BLaER1 treated with 17β-estradiol and CSF1 and Interleukin-3, amounts not matched to agents 10 nM and 100 nM (cell line): ENCODE results near the gene KRT86.

Source experiments
- H3K27ac ChIP-seq, 11 experiments: shearing (Covaris generic); formaldehyde crosslinking; 2 replicates each; pipeline ENCODE4 v1.8.1; 2022
- H3K27me3 ChIP-seq, 11 experiments: shearing (Covaris generic); formaldehyde crosslinking; 2 replicates each; pipeline ENCODE4 v1.8.1; 2022
- H3K36me3 ChIP-seq, 11 experiments: shearing (Covaris generic); formaldehyde crosslinking; 2 replicates each; pipeline ENCODE4 v1.8.1; 2022
- H3K4me1 ChIP-seq, 10 experiments: shearing (Covaris generic); formaldehyde crosslinking; 2 replicates each; pipeline ENCODE4 v1.8.1; 2022
- H3K4me2 ChIP-seq, 11 experiments: shearing (Covaris generic); formaldehyde crosslinking; 2 replicates each; pipeline ENCODE4 v1.8.1; 2022
- H3K4me3 ChIP-seq, 10 experiments: shearing (Covaris generic); formaldehyde crosslinking; 2 replicates each; pipeline ENCODE4 v1.8.1; 2022
- H3K9ac ChIP-seq, 11 experiments: shearing (Covaris generic); formaldehyde crosslinking; 2 replicates each; pipeline ENCODE4 v1.8.1; 2022
- H3K9me3 ChIP-seq, 11 experiments: shearing (Covaris generic); formaldehyde crosslinking; replicated peaks in 1 of 11; 2 replicates each; pipeline ENCODE4 v1.8.1; 2022
- H4K20me1 ChIP-seq, 11 experiments: shearing (Covaris generic); formaldehyde crosslinking; 2 replicates each; pipeline ENCODE4 v1.8.1; 2022
- Cebpa-rat ChIP-seq, 11 experiments: shearing (Covaris generic); IDR thresholded peaks; 2 replicates each; pipeline ENCODE4 v1.8.1; 2022

Gene KRT86

GRCh38 chr12:52231305-52232202 is 42.9 kb upstream of the KRT86 start:
- Histone ChIP-seq H3K4me1 (peaks cover 16 to 44% (median 24%) of the 10 kb centered on the region in 10 experiments), H3K4me2 (peak overlapping the region in 3 of 11 experiments; percentile 18 to 66 (median 28); a peak in 5 of 22 replicates), H3K9me3 (no peaks in the 10 kb centered on the region), H3K36me3 (no peaks in the 10 kb centered on the region), H3K9ac (no peak overlapping the region), H4K20me1 (no peaks in the 10 kb centered on the region; a peak in 1 of 22 replicates), H3K27me3 (peaks cover 0 to 18% (median 15%) of the 10 kb centered on the region in 11 experiments; a peak in 16 of 22 replicates), H3K27ac (no peak overlapping the region), H3K4me3 (no peak overlapping the region)
- TF ChIP-seq Cebpa-rat (IDR thresholded peaks at IDR 0.05) = no peak

DNA sequence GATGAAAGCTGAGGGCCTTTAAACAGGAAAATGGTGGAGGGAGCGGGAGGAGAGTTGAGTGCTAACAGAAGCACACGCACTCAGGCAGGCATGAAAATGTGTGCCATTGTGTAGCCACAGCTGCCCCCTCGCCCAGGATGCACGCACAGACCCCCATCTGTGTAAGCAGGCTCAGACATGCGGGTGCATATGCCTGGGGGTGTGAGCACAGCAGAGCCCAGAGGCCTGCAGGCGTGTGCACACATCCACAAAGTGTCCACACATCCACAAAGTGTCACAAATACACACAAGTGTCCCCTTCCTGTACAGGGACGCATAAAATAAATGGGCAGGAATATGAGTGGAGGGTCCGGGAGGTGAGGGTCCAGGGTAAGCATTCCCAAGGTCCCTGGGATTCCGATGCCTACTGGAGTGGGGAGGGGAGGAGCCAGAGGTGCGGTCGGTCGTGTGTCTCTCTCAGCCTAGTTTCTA is 42.2 kb upstream of the KRT86 start:
- no peaks in the 10 kb centered on the region for H3K36me3 ChIP-seq
- H4K20me1 ChIP-seq = no peaks in the 10 kb centered on the region; a peak in 1 of 22 replicates
- peak overlapping the region in 1 of 11 experiments; percentile 66; a peak in 2 of 22 replicates for H3K4me2 ChIP-seq
- peaks cover 0 to 18% (median 15%) of the 10 kb centered on the region in 11 experiments; a peak in 16 of 22 replicates for H3K27me3 ChIP-seq
- peaks cover 16 to 41% (median 24%) of the 10 kb centered on the region in 10 experiments for H3K4me1 ChIP-seq
- no peaks in the 10 kb centered on the region for H3K9me3 ChIP-seq
- H3K4me3 ChIP-seq = no peak overlapping the region
- no peak overlapping the region for H3K9ac ChIP-seq
- no peak for TF ChIP-seq Cebpa-rat (IDR thresholded peaks at IDR 0.05)
- H3K27ac ChIP-seq = no peak overlapping the region

GRCh38 chr12:52232674-52233461 is 41.6 kb upstream of the KRT86 start, which contains the start of gene KRT7:
TSS of gene KRT7 (plus strand) at chr12:52233243. CDS start at chr12:52233297, 54 bp downstream.
- no peak within 1 kb of the TSS for H3K27ac ChIP-seq
- peak within 1 kb of the TSS in 6 of 11 experiments; percentile 66 to 87 (median 74); a peak in 6 of 22 replicates for H3K4me2 ChIP-seq
- no peaks in the 10 kb centered on the region for H3K36me3 ChIP-seq
- no peak for TF ChIP-seq Cebpa-rat (IDR thresholded peaks at IDR 0.05)
- H3K9me3 ChIP-seq = no peaks in the 10 kb centered on the region
- no peak within 1 kb of the TSS for H3K9ac ChIP-seq
- peaks cover 16 to 44% (median 27%) of the 10 kb centered on the region in 10 experiments for H3K4me1 ChIP-seq
- no peak within 1 kb of the TSS for H3K4me3 ChIP-seq
- peaks cover 0 to 18% (median 15%) of the 10 kb centered on the region in 11 experiments; a peak in 16 of 22 replicates for H3K27me3 ChIP-seq
- no peaks in the 10 kb centered on the region; a peak in 1 of 22 replicates for H4K20me1 ChIP-seq

DNA sequence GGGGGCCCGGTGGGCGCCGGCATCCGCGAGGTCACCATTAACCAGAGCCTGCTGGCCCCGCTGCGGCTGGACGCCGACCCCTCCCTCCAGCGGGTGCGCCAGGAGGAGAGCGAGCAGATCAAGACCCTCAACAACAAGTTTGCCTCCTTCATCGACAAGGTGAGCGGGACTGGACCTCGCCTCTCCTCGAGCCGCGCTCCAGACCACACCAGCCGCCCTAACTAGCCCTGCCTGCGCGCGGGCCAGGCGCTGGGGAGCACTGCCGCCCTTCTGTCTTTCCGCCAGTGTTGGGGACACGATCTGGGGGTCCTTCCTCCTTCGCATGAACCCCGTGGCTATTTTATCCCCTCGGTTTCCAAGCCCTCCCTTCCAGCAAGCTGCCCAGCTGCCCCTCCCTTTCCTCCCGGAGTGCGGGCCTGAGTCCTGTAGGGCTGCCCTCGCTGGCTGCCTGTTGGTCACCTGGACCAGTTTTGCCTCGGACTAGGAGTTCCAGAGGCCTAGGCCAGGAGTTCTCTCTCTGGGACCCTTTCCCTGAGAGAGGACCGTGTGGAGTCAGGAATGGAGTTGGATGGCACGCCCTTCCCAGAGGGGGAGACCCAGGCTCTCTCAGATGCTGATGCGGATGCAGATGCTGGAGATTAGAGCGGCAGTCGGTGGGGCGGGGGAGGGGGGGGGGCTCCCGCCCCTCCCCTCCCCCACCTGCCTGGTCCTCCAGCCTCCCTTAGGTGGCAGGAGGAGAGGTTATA is 40.8 kb upstream of the KRT86 start:
- Histone ChIP-seq H3K4me2 (peak overlapping the region in 1 of 11 experiments; percentile 72; a peak in 2 of 22 replicates), H3K4me1 (peaks cover 16 to 45% (median 27%) of the 10 kb centered on the region in 10 experiments), H3K27me3 (peaks cover 0 to 18% (median 15%) of the 10 kb centered on the region in 11 experiments; a peak in 16 of 22 replicates), H3K36me3 (no peaks in the 10 kb centered on the region), H3K27ac (no peak overlapping the region), H3K4me3 (no peak overlapping the region), H4K20me1 (no peaks in the 10 kb centered on the region; a peak in 1 of 22 replicates), H3K9ac (no peak overlapping the region), H3K9me3 (no peaks in the 10 kb centered on the region)
- TF ChIP-seq Cebpa-rat (IDR thresholded peaks at IDR 0.05) = no peak

- H3K9ac ChIP-seq = no peak overlapping the region
- H4K20me1 ChIP-seq = no peaks in the 10 kb centered on the region; a peak in 1 of 22 replicates
- no peak overlapping the region for H3K4me3 ChIP-seq
- peak overlapping the region; percentile 64 to 93 (median 77); a peak in 21 of 22 replicates for H3K4me2 ChIP-seq
- peaks cover 0 to 18% (median 15%) of the 10 kb centered on the region in 11 experiments; a peak in 16 of 22 replicates for H3K27me3 ChIP-seq
- no peaks in the 10 kb centered on the region for H3K9me3 ChIP-seq
- TF ChIP-seq Cebpa-rat (IDR thresholded peaks at IDR 0.05) = no peak
- H3K36me3 ChIP-seq = no peaks in the 10 kb centered on the region
- peak overlapping the region in 1 of 11 experiments; percentile 48; a peak in 4 of 22 replicates for H3K27ac ChIP-seq
- peaks cover 16 to 45% (median 27%) of the 10 kb centered on the region in 10 experiments for H3K4me1 ChIP-seq
These were observed 40.1 kb upstream of the KRT86 start for GRCh38 chr12:52234223-52234810.

- H3K27me3 ChIP-seq = peaks cover 0 to 18% (median 15%) of the 10 kb centered on the region in 11 experiments; a peak in 16 of 22 replicates
- no peaks in the 10 kb centered on the region; a peak in 1 of 22 replicates for H4K20me1 ChIP-seq
- H3K36me3 ChIP-seq = no peaks in the 10 kb centered on the region
- no peaks in the 10 kb centered on the region for H3K9me3 ChIP-seq
- H3K4me1 ChIP-seq = peaks cover 16 to 45% (median 27%) of the 10 kb centered on the region in 10 experiments
- H3K27ac ChIP-seq = peak overlapping the region in 4 of 11 experiments; percentile 5 to 55 (median 38); a peak in 7 of 22 replicates
- 0 out of 20 replicates have a peak overlapping the region, but pooled peaks of 1 of the 10 experiments have one; percentile 9 for H3K4me3 ChIP-seq
- H3K4me2 ChIP-seq = peak overlapping the region; percentile 64 to 93 (median 77)
- peak overlapping the region in 2 of 11 experiments; percentile 41 to 42; a peak in 2 of 22 replicates for H3K9ac ChIP-seq
- no peak for TF ChIP-seq Cebpa-rat (IDR thresholded peaks at IDR 0.05)
These were observed 39.3 kb upstream of the KRT86 start for GRCh38 chr12:52235001-52235764.

GRCh38 chr12:52235822-52236361 is 38.6 kb upstream of the KRT86 start:
- no peaks in the 10 kb centered on the region for H3K9me3 ChIP-seq
- peaks cover 0 to 18% (median 15%) of the 10 kb centered on the region in 11 experiments; a peak in 16 of 22 replicates for H3K27me3 ChIP-seq
- peak overlapping the region in 2 of 11 experiments; percentile 41 to 42; a peak in 2 of 22 replicates for H3K9ac ChIP-seq
- peak overlapping the region in 3 of 11 experiments; percentile 27 to 55 (median 48); a peak in 5 of 22 replicates for H3K27ac ChIP-seq
- no peak for TF ChIP-seq Cebpa-rat (IDR thresholded peaks at IDR 0.05)
- H4K20me1 ChIP-seq = no peaks in the 10 kb centered on the region; a peak in 1 of 22 replicates
- H3K4me3 ChIP-seq = 0 out of 20 replicates have a peak overlapping the region, but pooled peaks of 1 of the 10 experiments have one; percentile 9
- H3K4me1 ChIP-seq = peaks cover 16 to 45% (median 27%) of the 10 kb centered on the region in 10 experiments
- H3K36me3 ChIP-seq = no peaks in the 10 kb centered on the region
- peak overlapping the region; percentile 64 to 93 (median 77); a peak in 21 of 22 replicates for H3K4me2 ChIP-seq
